ENCODE data around the gene AVPR2.

- TF ChIP-seq CTCF (IDR thresholded peaks at IDR 0.05) (no peak), POLR2A (IDR thresholded peaks at IDR 0.05) (no peak)
Observed at GRCh38 chrX:153948847-153949805, 44.7 kb downstream of the AVPR2 start.

Measured in upper lobe of left lung (tissue), 4 donors.